Panc1 (cell line): ENCODE results near the gene TXNDC2. TPM values are rescaled to one million over a fixed set of nuclear protein-coding genes. Genes with fewer than 3 reads are reported as not detected.
A peak's percentile ranks its signal among the peaks of the same experiment; 100 is the strongest.

Experiments
- ATAC-seq: fragments of 200-7000 bp; cut with Tn5 transposase; 2 replicates; pipeline ENCODE4 v1.9.1; 2020; ENCODE audit warnings: mild to moderate bottlenecking, moderate library complexity
- BruUV-seq: library from RNA; stranded (reverse); fragments of 400-500 nt; replicated peaks from 2 replicates; lab custom pipeline; 2021; lab: Mats Ljungman, UMichigan
- CTCF ChIA-PET: fragments of 300-600 bp; sonication (Branson Sonifier 250); formaldehyde crosslinking; loops from one replicate; lab custom pipeline; 2022; ENCODE audit warnings: antibody characterized with exemption; lab: Charles Lee
- POLR2A ChIA-PET: fragments of 300-600 bp; sonication (Branson Sonifier 250); formaldehyde crosslinking; loops from one replicate; lab custom pipeline; 2022; ENCODE audit warnings: antibody characterized with exemption; lab: Charles Lee
- DNase-seq: peaks from one replicate; pipeline ENCODE4 v3.0.0-alpha.2; 2010; ENCODE audit warnings: low read depth, low spot score
- H3K27ac ChIP-seq: 2 replicates; pipeline ENCODE4 v1.5.1; 2011; ENCODE audit warnings: mild to moderate bottlenecking, low read length, inconsistent platforms
- H3K27me3 ChIP-seq: fragments of 200-500 bp; sonication (Bioruptor generic); 2 replicates; pipeline ENCODE4 v1.6.0; 2014; ENCODE audit warnings: low read length, inconsistent platforms; ENCODE audit not compliant: control insufficient read depth, insufficient read depth
- H3K36me3 ChIP-seq: fragments of 200-500 bp; sonication (Bioruptor generic); 2 replicates; pipeline ENCODE4 v1.5.1; 2014; ENCODE audit warnings: inconsistent platforms, mild to moderate bottlenecking, low read length, moderate library complexity; ENCODE audit not compliant: control insufficient read depth, insufficient read depth
- H3K4me1 ChIP-seq: 2 replicates; pipeline ENCODE4 v1.5.1; 2011; ENCODE audit warnings: inconsistent platforms, mild to moderate bottlenecking, low read length, moderate library complexity; ENCODE audit not compliant: control insufficient read depth, insufficient read depth
- H3K4me3 ChIP-seq, 2 experiments: 2 replicates each; pipeline ENCODE4 v1.5.1; 2011 to 2012; ENCODE audit warnings: low read depth in 2 of 2, low read length in 2 of 2, mild to moderate bottlenecking in 2 of 2, inconsistent platforms in 1 of 2, moderate library complexity in 1 of 2
- H3K9me3 ChIP-seq: fragments of 200-500 bp; sonication (Bioruptor generic); 2 replicates; pipeline ENCODE4 v1.5.1; 2014; ENCODE audit warnings: low read depth, mild to moderate bottlenecking, inconsistent platforms, low read length, moderate library complexity; ENCODE audit not compliant: control insufficient read depth, insufficient read depth
- CTCF ChIP-seq: fragments of 450-650 bp; IDR thresholded peaks from 2 replicates; pipeline ENCODE4 v1.5.1; 2017; ENCODE audit warnings: mild to moderate bottlenecking
- POLR2AphosphoS5 ChIP-seq: IDR thresholded peaks from 2 replicates; pipeline ENCODE4 v1.6.1; 2012; ENCODE audit warnings: mild to moderate bottlenecking, low read depth, low read length, moderate library complexity
- REST ChIP-seq, 2 experiments: IDR thresholded peaks; 2 replicates each; pipeline ENCODE4 v1.6.1; 2011 to 2012; ENCODE audit warnings: low read depth in 2 of 2, control low read depth in 1 of 2, low read length in 1 of 2, mild to moderate bottlenecking in 1 of 2, moderate library complexity in 1 of 2; ENCODE audit not compliant: insufficient read depth in 1 of 2
- SIN3A ChIP-seq: IDR thresholded peaks from 2 replicates; pipeline ENCODE4 v1.6.1; 2012; ENCODE audit warnings: low read depth, mild to moderate bottlenecking, low read length, moderate library complexity, borderline replicate concordance; ENCODE audit not compliant: insufficient read depth
- TCF7L2 ChIP-seq: IDR thresholded peaks from 2 replicates; pipeline ENCODE4 v1.6.1; 2011; ENCODE audit warnings: mild to moderate bottlenecking, low read depth, low read length, inconsistent platforms
- in situ Hi-C: cut with HindIII; loops from 2 replicates; pipeline ENCODE4 v1.10.0; 2016; ENCODE audit warnings: low sequenced_read_pairs, low pct_unique_long_range_greater_than_20kb
- intact Hi-C: fragments of 100-400 bp; cut with micrococcal nuclease; formaldehyde crosslinking; loops from one replicate; pipeline ENCODE4 v1.10.0; 2022; ENCODE audit not compliant: unreplicated experiment
- total RNA-seq: library from RNA; stranded (reverse); gene quantifications from one replicate; pipeline ENCODE4 v1.2.1, GENCODE V29; 2021; ENCODE audit not compliant: unreplicated experiment

TXNDC2 gene
- total RNA-seq, 1 experiment from 2014 or later = 0.90 TPM

GRCh38 chr18:9876867-9877654 lies 8.7 kb upstream of the TXNDC2 start:
- Histone ChIP-seq H3K4me3 (peak overlapping the region in 1 of 2 experiments; percentile 3; a peak in 2 of 4 replicates), H3K27ac (peak overlapping the region; percentile 81), H3K4me1 (peaks cover 7% of the 10 kb centered on the region), H3K36me3 (no peaks in the 10 kb centered on the region), H3K27me3 (no peaks in the 10 kb centered on the region), H3K9me3 (no peaks in the 10 kb centered on the region)
- ChIA-PET POLR2A (no interaction called here), CTCF (no interaction called here)
- intact Hi-C loops (no loop called here), in situ Hi-C loops (no loop called here)
- BruUV-seq = no TSS peak
- ATAC-seq = peak; percentile 82
- TF ChIP-seq SIN3A (no peak), CTCF (no peak), POLR2AphosphoS5 (no peak), TCF7L2 (no peak), REST (IDR thresholded peaks at IDR 0.05; ENCODE audit: insufficient read depth in 1 of 2, low read depth in 2 of 2, low read length in 1 of 2) (no peak)
- no peak for DNase-seq

- Histone ChIP-seq H3K9me3 (no peaks in the 10 kb centered on the region), H3K4me1 (peaks cover 7% of the 10 kb centered on the region), H3K4me3 (peak overlapping the region in 1 of 2 experiments; percentile 3; a peak in 2 of 4 replicates), H3K27me3 (no peaks in the 10 kb centered on the region), H3K36me3 (no peaks in the 10 kb centered on the region), H3K27ac (peak overlapping the region; percentile 81)
- TF ChIP-seq TCF7L2 (no peak), SIN3A (no peak)
- intact Hi-C loops = no loop called here
- no TSS peak for BruUV-seq
- in situ Hi-C loops = no loop called here
- ATAC-seq (no peak), DNase-seq (no peak)
- POLR2A ChIA-PET = no interaction called here
- CTCF ChIA-PET = no interaction called here
Measured at GRCh38 chr18:9877655-9878014, 8.1 kb upstream of the TXNDC2 start.

- in situ Hi-C loops = no loop called here
- ATAC-seq (no peak), DNase-seq (no peak)
- H3K36me3 ChIP-seq = no peaks in the 10 kb centered on the region
- no peak overlapping the region; the same call in 1 of the 2 replicates for H3K27ac ChIP-seq
- peaks cover 7% of the 10 kb centered on the region for H3K4me1 ChIP-seq
- TF ChIP-seq REST (IDR thresholded peaks at IDR 0.05; ENCODE audit: insufficient read depth in 1 of 2, low read depth in 2 of 2, low read length in 1 of 2) (no peak), POLR2AphosphoS5 (no peak), TCF7L2 (no peak), CTCF (no peak), SIN3A (no peak)
- H3K27me3 ChIP-seq = no peaks in the 10 kb centered on the region
- no peak overlapping the region for H3K4me3 ChIP-seq
- intact Hi-C loops = no loop called here
- ChIA-PET CTCF (no interaction called here), POLR2A (no interaction called here)
- BruUV-seq = no TSS peak
- H3K9me3 ChIP-seq = no peaks in the 10 kb centered on the region
Measured at GRCh38 chr18:9878095-9878494, 7.7 kb upstream of the TXNDC2 start.
